CD4-positive, alpha-beta T cell (primary cell): ENCODE results near the gene PELI2. TPM values are rescaled to one million over a fixed set of nuclear protein-coding genes. Genes with fewer than 3 reads are reported as not detected.
A peak's percentile ranks its signal among the peaks of the same experiment; 100 is the strongest.

Source experiments
- ATAC-seq: fragments of 200-7000 bp; cut with Tn5 transposase; one replicate; pipeline ENCODE4 v1.10.0; 2022; ENCODE audit warnings: mild to moderate bottlenecking; ENCODE audit not compliant: poor library complexity
- CTCF ChIA-PET: fragments of 350-600 bp; sonication (Branson Sonifier 250); formaldehyde crosslinking; loops from one replicate; lab custom pipeline; 2021; ENCODE audit warnings: antibody characterized with exemption, inconsistent platforms; lab: Charles Lee
- POLR2A ChIA-PET: fragments of 350-600 bp; sonication (Branson Sonifier 250); formaldehyde crosslinking; loops from one replicate; lab custom pipeline; 2021; ENCODE audit warnings: antibody characterized with exemption, inconsistent platforms; lab: Charles Lee
- DNase-seq, 14 experiments: peaks; one replicate each; pipeline ENCODE4 v3.0.0-alpha.2; 2013 to 2020; ENCODE audit warnings: mixed read lengths in 2 of 14
- H3K27ac ChIP-seq, 2 donors: one replicate each; pipeline versions ENCODE4 v1.5.1 to v1.7.0; 2013; ENCODE audit warnings: low read length in 2 of 2, low read depth in 1 of 2, mild to moderate bottlenecking in 1 of 2
- H3K27me3 ChIP-seq, 2 experiments: 1 replicate in 1 of 2; 2 replicates in 1 of 2; pipeline versions ENCODE4 v1.6.1 to v1.7.0; 2013; ENCODE audit warnings: low read length in 2 of 2, control low read depth in 1 of 2, mild to moderate bottlenecking in 1 of 2, moderate library complexity in 1 of 2; ENCODE audit not compliant: insufficient read depth in 2 of 2, control insufficient read depth in 1 of 2
- H3K36me3 ChIP-seq: one replicate; pipeline ENCODE4 v1.6.1; 2013; ENCODE audit warnings: low read length, control low read depth; ENCODE audit not compliant: insufficient read depth
- H3K4me1 ChIP-seq: one replicate; pipeline ENCODE4 v1.6.1; 2013; ENCODE audit warnings: low read length, control low read depth; ENCODE audit not compliant: insufficient read depth
- H3K4me3 ChIP-seq: one replicate; pipeline ENCODE4 v1.5.1; 2013; ENCODE audit warnings: mild to moderate bottlenecking, low read length, moderate library complexity
- H3K9me3 ChIP-seq, 2 experiments: 1 replicate in 1 of 2; 2 replicates in 1 of 2; pipeline versions ENCODE4 v1.6.1 to v1.7.0; 2013; ENCODE audit warnings: low read length in 2 of 2, mild to moderate bottlenecking in 2 of 2, control low read depth in 1 of 2, moderate library complexity in 1 of 2; ENCODE audit not compliant: control insufficient read depth in 1 of 2, insufficient read depth in 1 of 2
- H3K27ac Mint-ChIP-seq: one replicate; pipeline ENCODE4 v1.8.0; 2020; ENCODE audit warnings: mixed read lengths
- H3K27me3 Mint-ChIP-seq: one replicate; pipeline ENCODE4 v1.8.0; 2021; ENCODE audit warnings: mixed read lengths
- H3K36me3 Mint-ChIP-seq: one replicate; pipeline ENCODE4 v1.8.0; 2021; ENCODE audit warnings: low read depth, mixed read lengths
- H3K4me1 Mint-ChIP-seq: one replicate; pipeline ENCODE4 v1.8.0; 2021; ENCODE audit warnings: low read depth, mixed read lengths
- H3K4me3 Mint-ChIP-seq: one replicate; pipeline ENCODE4 v1.8.0; 2020; ENCODE audit warnings: mild to moderate bottlenecking, mixed read lengths
- H3K9me3 Mint-ChIP-seq: one replicate; pipeline ENCODE4 v1.8.0; 2020; ENCODE audit warnings: mixed read lengths
- intact Hi-C, 2 experiments: fragments of 100-400 bp; cut with DNase I in 1 of 2; cut with micrococcal nuclease in 1 of 2; formaldehyde crosslinking; loops; one replicate each; pipeline versions ENCODE4 v1.15.1 to v1.9.0; 2023 to 2025; cut with DNase I, micrococcal nuclease
- polyA plus RNA-seq, 2 donors: library from polyadenylated mRNA; unstranded; fragments of 120-200 nt; gene quantifications; one replicate each; pipeline ENCODE4 v1.2.1, GENCODE V29; 2013
- total RNA-seq, 174 experiments: library from RNA in 2 of 174; stranded (reverse) in 2 of 174; gene quantifications; one replicate each; pipeline ENCODE4 v1.2.3 and lab custom pipeline; 2021 to 2026
- TF ChIP-seq, protein P1 (sequence below): fragments of 200-600 bp; IDR thresholded peaks from one replicate; pipeline ENCODE4 v1.8.0; 2022; ENCODE audit warnings: antibody characterized with exemption, mild to moderate bottlenecking

Gene PELI2
- 10 to 100 TPM; 12.2 to 15.9 TPM for total RNA-seq
- polyA plus RNA-seq (2013, experiment 1 of 2), result 4.7 TPM
- polyA plus RNA-seq (2013, experiment 2 of 2), result 5.6 TPM
- 3.1 to 89.9 (median 22.5) reads per million in 172 experiments for total RNA-seq (lab: John Stamatoyannopoulos, UW)

- peaks cover 8% of the 10 kb centered on the region for H3K27me3 Mint-ChIP-seq
- TF ChIP-seq, protein P1, sequence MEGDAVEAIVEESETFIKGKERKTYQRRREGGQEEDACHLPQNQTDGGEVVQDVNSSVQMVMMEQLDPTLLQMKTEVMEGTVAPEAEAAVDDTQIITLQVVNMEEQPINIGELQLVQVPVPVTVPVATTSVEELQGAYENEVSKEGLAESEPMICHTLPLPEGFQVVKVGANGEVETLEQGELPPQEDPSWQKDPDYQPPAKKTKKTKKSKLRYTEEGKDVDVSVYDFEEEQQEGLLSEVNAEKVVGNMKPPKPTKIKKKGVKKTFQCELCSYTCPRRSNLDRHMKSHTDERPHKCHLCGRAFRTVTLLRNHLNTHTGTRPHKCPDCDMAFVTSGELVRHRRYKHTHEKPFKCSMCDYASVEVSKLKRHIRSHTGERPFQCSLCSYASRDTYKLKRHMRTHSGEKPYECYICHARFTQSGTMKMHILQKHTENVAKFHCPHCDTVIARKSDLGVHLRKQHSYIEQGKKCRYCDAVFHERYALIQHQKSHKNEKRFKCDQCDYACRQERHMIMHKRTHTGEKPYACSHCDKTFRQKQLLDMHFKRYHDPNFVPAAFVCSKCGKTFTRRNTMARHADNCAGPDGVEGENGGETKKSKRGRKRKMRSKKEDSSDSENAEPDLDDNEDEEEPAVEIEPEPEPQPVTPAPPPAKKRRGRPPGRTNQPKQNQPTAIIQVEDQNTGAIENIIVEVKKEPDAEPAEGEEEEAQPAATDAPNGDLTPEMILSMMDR, result no peak
- intact Hi-C loops, result loop anchor here (2.0 to 10.0 kb wide), 7 partner anchors 61 to 853 kb away; partner anchors contain the start of genes ATG14 (in 1 of the 2), KTN1 (in 1 of the 2) and TMEM260 (in 1 of the 2)
- peak within 1 kb of the TSS; percentile 75 for H3K4me3 ChIP-seq
- no peaks in the 10 kb centered on the region for H3K9me3 Mint-ChIP-seq
- POLR2A ChIA-PET, result interaction anchor here (0.6 to 3.6 kb wide), 22 partner anchors 9 to 1237 kb away, joined by 3 to 16 read pairs (median 4); partner anchors contain the start of genes AP5M1, EXOC5, SOCS4 and TMEM260
- no peaks in the 10 kb centered on the region for H3K36me3 ChIP-seq
- peaks cover 52% of the 10 kb centered on the region for H3K4me1 Mint-ChIP-seq
- CTCF ChIA-PET, result interaction anchor here (0.6 to 1.4 kb wide), 3 partner anchors 9 to 12 kb away, joined by 3 to 5 read pairs (median 3); no protein-coding TSS in a partner anchor
- peak within 1 kb of the TSS; percentile 95 for H3K4me3 Mint-ChIP-seq
- H3K9me3 ChIP-seq, result no peaks in the 10 kb centered on the region
- H3K4me1 ChIP-seq, result peaks cover 27% of the 10 kb centered on the region
- H3K36me3 Mint-ChIP-seq, result peaks cover 10% of the 10 kb centered on the region
- ATAC-seq, result peak; percentile 81
- H3K27me3 ChIP-seq, result peaks cover 0 to 9% of the 10 kb centered on the region in 2 experiments
- H3K27ac Mint-ChIP-seq, result peak within 1 kb of the TSS; percentile 82
- peak within 1 kb of the TSS; percentile 91 to 94 for H3K27ac ChIP-seq
- DNase-seq, result peak; percentile 72 to 95 (median 82)
These were observed at the start of gene PELI2 for GRCh38 chr14:56117765-56118610. PELI2 (plus strand) TSS chr14:56118411; CDS start chr14:56118661, 250 bp downstream.

DNA sequence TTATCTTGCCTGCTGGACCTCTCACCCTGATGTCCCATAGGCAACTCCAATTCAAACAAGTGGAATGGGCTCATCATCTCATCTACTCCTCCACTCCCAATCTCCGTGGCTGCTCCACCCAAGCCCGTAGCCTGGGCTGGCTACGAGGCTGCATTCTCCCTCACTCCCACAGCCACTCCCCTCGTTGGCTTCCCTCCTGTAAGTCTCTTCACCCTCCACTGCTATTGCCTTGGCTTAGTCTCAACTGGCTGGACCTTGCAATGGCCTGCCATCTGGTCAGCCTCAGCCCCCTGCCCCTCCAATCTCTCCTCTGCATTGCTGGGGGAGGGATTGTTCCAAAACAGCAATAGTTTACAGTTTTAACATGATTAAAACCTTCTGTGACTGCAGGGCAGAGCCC lies 44.4 kb upstream of the PELI2 start:
- TF ChIP-seq, protein P1, result no peak
- Mint-ChIP-seq H3K36me3 (no peaks in the 10 kb centered on the region), H3K27ac (no peak overlapping the region), H3K9me3 (no peaks in the 10 kb centered on the region), H3K4me1 (no peaks in the 10 kb centered on the region), H3K4me3 (no peak overlapping the region), H3K27me3 (peaks cover 18% of the 10 kb centered on the region)
- CTCF ChIA-PET, result no interaction called here
- H3K27ac ChIP-seq, result no peak overlapping the region
- H3K4me1 ChIP-seq, result no peaks in the 10 kb centered on the region
- intact Hi-C loops, result no loop called here
- no peaks in the 10 kb centered on the region for H3K27me3 ChIP-seq
- POLR2A ChIA-PET, result no interaction called here
- H3K9me3 ChIP-seq, result no peaks in the 10 kb centered on the region
- no peaks in the 10 kb centered on the region for H3K36me3 ChIP-seq
- H3K4me3 ChIP-seq, result no peak overlapping the region
- DNase-seq, result no peak
- ATAC-seq, result no peak

DNA sequence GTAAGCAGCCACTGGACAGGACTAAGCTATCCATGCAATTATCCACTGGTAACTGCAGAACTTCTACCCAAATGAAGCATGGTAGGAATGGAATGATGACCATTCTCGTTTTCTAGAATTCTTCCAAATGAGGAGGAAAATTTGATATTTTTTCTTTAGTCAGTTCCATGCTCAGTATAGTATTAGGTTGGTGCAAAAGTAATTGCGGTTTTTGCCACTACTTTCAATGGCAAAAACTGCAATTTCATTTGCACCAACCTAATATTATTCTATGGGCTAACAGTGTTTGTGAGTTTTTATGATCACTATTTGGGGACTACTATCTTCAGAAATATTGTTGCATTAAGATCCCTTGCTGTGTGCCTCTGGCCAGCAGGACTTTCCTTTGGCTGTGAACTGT lies 42.9 kb upstream of the PELI2 start:
- DNase-seq (no peak), ATAC-seq (no peak)
- H3K4me1 Mint-ChIP-seq, result no peaks in the 10 kb centered on the region
- H3K36me3 ChIP-seq, result no peaks in the 10 kb centered on the region
- peaks cover 19% of the 10 kb centered on the region for H3K27me3 Mint-ChIP-seq
- ChIA-PET POLR2A (no interaction called here), CTCF (no interaction called here)
- no peaks in the 10 kb centered on the region for H3K9me3 Mint-ChIP-seq
- TF ChIP-seq, protein P1, result no peak
- H3K27ac Mint-ChIP-seq, result no peak overlapping the region
- no peaks in the 10 kb centered on the region for H3K4me1 ChIP-seq
- H3K4me3 Mint-ChIP-seq, result no peak overlapping the region
- H3K36me3 Mint-ChIP-seq, result no peaks in the 10 kb centered on the region
- no peak overlapping the region for H3K4me3 ChIP-seq
- intact Hi-C loops, result no loop called here
- no peak overlapping the region for H3K27ac ChIP-seq
- H3K27me3 ChIP-seq, result no peaks in the 10 kb centered on the region
- no peaks in the 10 kb centered on the region for H3K9me3 ChIP-seq
